Measurements from ENCODE around the gene IFITM10. TPM values are rescaled to one million over a fixed set of nuclear protein-coding genes. Genes with fewer than 3 reads are reported as not detected.

Gene IFITM10
- polyA plus RNA-seq, 1 experiment, result 0.04 TPM

GRCh38 chr11:1727096-1727690, 23.2 kb downstream of the IFITM10 start:
- ChIA-PET CTCF (no interaction called here), POLR2A (no interaction called here)
- Histone ChIP-seq H3K4me3 (ENCODE audit: low read depth, low read length) (no peak overlapping the region), H3K27me3 (ENCODE audit: control insufficient read depth, insufficient read depth, low read length) (peaks cover 20% of the 10 kb centered on the region), H3K27ac (ENCODE audit: low read depth, low read length) (no peak overlapping the region), H3K9me3 (ENCODE audit: control insufficient read depth, insufficient read depth, low read length) (no peaks in the 10 kb centered on the region)
- no peak for DNase-seq (ENCODE audit: low read depth, low spot score)
- no peak for TF ChIP-seq CTCF (IDR thresholded peaks at IDR 0.05; ENCODE audit: low read depth, low read length)

- CTCF ChIA-PET, result interaction anchor here (3.1 kb wide), 1 partner anchor 26 kb away, joined by 11 read pairs; no protein-coding TSS in a partner anchor
Measured at GRCh38 chr11:1719781-1720180, 30.6 kb downstream of the IFITM10 start.

GRCh38 chr11:1718326-1718725, 32.1 kb downstream of the IFITM10 start:
- no peak for TF ChIP-seq CTCF (IDR thresholded peaks at IDR 0.05; ENCODE audit: low read depth, low read length)
- Histone ChIP-seq H3K9me3 (ENCODE audit: control insufficient read depth, insufficient read depth, low read length) (no peaks in the 10 kb centered on the region; the same call in 1 of the 2 replicates), H3K27ac (ENCODE audit: low read depth, low read length) (no peak overlapping the region), H3K4me3 (ENCODE audit: low read depth, low read length) (no peak overlapping the region), H3K27me3 (ENCODE audit: control insufficient read depth, insufficient read depth, low read length) (peaks cover 8% of the 10 kb centered on the region)
- POLR2A ChIA-PET, result no interaction called here
- DNase-seq (ENCODE audit: low read depth, low spot score), result no peak
- CTCF ChIA-PET, result interaction anchor here (0.6 to 3.1 kb wide), 5 partner anchors 17 to 433 kb away, joined by 3 to 11 read pairs (median 4); no protein-coding TSS in a partner anchor

More at GRCh38 chr11:1719781-1720180, 30.6 kb downstream of the IFITM10 start:
- Histone ChIP-seq H3K9me3 (ENCODE audit: control insufficient read depth, insufficient read depth, low read length) (no peaks in the 10 kb centered on the region; the same call in 1 of the 2 replicates), H3K27ac (ENCODE audit: low read depth, low read length) (no peak overlapping the region), H3K4me3 (ENCODE audit: low read depth, low read length) (no peak overlapping the region), H3K27me3 (ENCODE audit: control insufficient read depth, insufficient read depth, low read length) (peaks cover 8% of the 10 kb centered on the region)
- no peak for DNase-seq (ENCODE audit: low read depth, low spot score)
- no peak for TF ChIP-seq CTCF (IDR thresholded peaks at IDR 0.05; ENCODE audit: low read depth, low read length)
- POLR2A ChIA-PET, result no interaction called here

DNA sequence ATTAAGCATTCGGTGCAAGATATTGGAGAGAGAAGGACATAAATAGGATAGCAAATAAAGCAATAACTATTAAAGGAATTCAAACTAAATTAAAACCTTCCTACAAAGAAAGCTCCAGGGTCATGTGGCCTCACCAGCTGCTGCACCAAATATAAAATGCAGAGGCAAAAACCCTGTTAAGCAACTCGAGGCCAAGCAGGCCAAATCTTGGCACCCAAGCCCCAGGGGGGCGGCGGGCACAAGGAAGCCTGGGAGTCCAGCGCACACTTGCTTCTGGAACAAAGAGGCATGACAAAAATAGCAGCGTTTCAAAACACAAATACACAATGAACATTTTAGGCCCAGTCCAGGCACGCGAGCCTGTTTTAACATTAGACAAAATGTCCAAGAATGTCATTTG, 32.6 kb downstream of the IFITM10 start:
- no peak for DNase-seq (ENCODE audit: low read depth, low spot score)
- POLR2A ChIA-PET, result no interaction called here
- Histone ChIP-seq H3K4me3 (ENCODE audit: low read depth, low read length) (no peak overlapping the region), H3K27ac (ENCODE audit: low read depth, low read length) (no peak overlapping the region), H3K9me3 (ENCODE audit: control insufficient read depth, insufficient read depth, low read length) (no peaks in the 10 kb centered on the region; the same call in 1 of the 2 replicates), H3K27me3 (ENCODE audit: control insufficient read depth, insufficient read depth, low read length) (peaks cover 8% of the 10 kb centered on the region)
- CTCF ChIA-PET, result interaction anchor here (0.6 to 3.1 kb wide), 4 partner anchors 18 to 433 kb away, joined by 3 to 11 read pairs (median 4); no protein-coding TSS in a partner anchor
- TF ChIP-seq CTCF (IDR thresholded peaks at IDR 0.05; ENCODE audit: low read depth, low read length), result no peak
